ENCODE data around the gene E2F1. TPM values are rescaled to one million over a fixed set of nuclear protein-coding genes. Genes with fewer than 3 reads are reported as not detected.

The E2F1 gene
- total and polyA plus RNA-seq, 4 donors = 0.10 to 11.0 (median 0.88) TPM

DNA sequence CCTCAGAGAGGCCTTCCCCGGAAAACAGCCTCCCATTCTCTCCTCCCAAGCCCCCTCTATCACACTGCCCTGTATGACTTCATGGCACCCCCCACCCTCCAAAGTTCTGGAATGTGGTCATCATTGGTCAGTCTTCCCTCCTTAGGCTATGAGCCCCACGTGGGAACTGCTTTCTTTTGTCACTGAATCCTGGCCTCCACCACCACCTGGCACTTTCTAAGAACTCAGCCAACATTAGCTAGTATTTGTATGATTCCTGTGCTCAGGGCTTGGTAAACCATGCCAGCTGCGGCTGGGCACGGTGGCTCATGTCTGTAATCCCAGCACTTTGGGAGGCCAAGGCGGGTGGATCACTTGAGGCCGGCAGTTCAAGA, 8.4 kb upstream of the E2F1 start:
- WGBS = 90% methylated on average over 6 of the region's 6 CpGs
- H3K9me3 ChIP-seq (ENCODE audit: control insufficient read depth in 4 of 4, low read length in 3 of 4) = no peaks in the 10 kb centered on the region
- no peak overlapping the region for H3K27ac ChIP-seq (ENCODE audit: low read depth in 1 of 2, low read length in 2 of 2)
- H3K36me3 ChIP-seq (ENCODE audit: control insufficient read depth in 4 of 4, insufficient read depth in 3 of 4, low read depth in 1 of 4, low read length in 3 of 4) = no peaks in the 10 kb centered on the region
- no peaks in the 10 kb centered on the region for H3K27me3 ChIP-seq (ENCODE audit: control insufficient read depth in 4 of 4, insufficient read depth in 4 of 4, low read length in 3 of 4)
- TF ChIP-seq NR2F2 (IDR thresholded peaks at IDR 0.05) = no peak
- no peak for TF ChIP-seq JUND (IDR thresholded peaks at IDR 0.05)
- TF ChIP-seq MAX (IDR thresholded peaks at IDR 0.05) = no peak
- no peak for TF ChIP-seq YY1 (IDR thresholded peaks at IDR 0.05)
- TF ChIP-seq SP1 (IDR thresholded peaks at IDR 0.05) = no peak
- TF ChIP-seq HNF4A (conservative IDR thresholded peaks at IDR 0.05) = no peak
- no peak for TF ChIP-seq REST (IDR thresholded peaks at IDR 0.05)
- DNase-seq (ENCODE audit: low spot score) = no peak
- no peaks in the 10 kb centered on the region for H3K4me1 ChIP-seq (ENCODE audit: control insufficient read depth in 4 of 4, insufficient read depth in 4 of 4, low read length in 3 of 4)
- H3K4me3 ChIP-seq (ENCODE audit: low read depth in 1 of 3, low read length in 3 of 3) = no peak overlapping the region
- no peak overlapping the region for H3K9ac ChIP-seq (ENCODE audit: low read depth in 1 of 2, low read length in 2 of 2)

- no peak for DNase-seq (ENCODE audit: low spot score)
- WGBS = 90% methylated on average over 17 of the region's 17 CpGs
- Histone ChIP-seq H3K9ac (ENCODE audit: low read depth in 1 of 2, low read length in 2 of 2) (no peak overlapping the region), H3K4me3 (ENCODE audit: low read depth in 1 of 3, low read length in 3 of 3) (no peak overlapping the region), H3K27me3 (ENCODE audit: control insufficient read depth in 4 of 4, insufficient read depth in 4 of 4, low read length in 3 of 4) (no peaks in the 10 kb centered on the region), H3K4me1 (ENCODE audit: control insufficient read depth in 4 of 4, insufficient read depth in 4 of 4, low read length in 3 of 4) (no peaks in the 10 kb centered on the region), H3K9me3 (ENCODE audit: control insufficient read depth in 4 of 4, low read length in 3 of 4) (no peaks in the 10 kb centered on the region), H3K36me3 (ENCODE audit: control insufficient read depth in 4 of 4, insufficient read depth in 3 of 4, low read depth in 1 of 4, low read length in 3 of 4) (no peaks in the 10 kb centered on the region), H3K27ac (ENCODE audit: low read depth in 1 of 2, low read length in 2 of 2) (no peak overlapping the region)
- TF ChIP-seq RXRA (IDR thresholded peaks at IDR 0.05) = no peak
- TF ChIP-seq JUND (IDR thresholded peaks at IDR 0.05) = no peak
- TF ChIP-seq FOXA2 (IDR thresholded peaks at IDR 0.05) = no peak
- TF ChIP-seq, protein P1, sequence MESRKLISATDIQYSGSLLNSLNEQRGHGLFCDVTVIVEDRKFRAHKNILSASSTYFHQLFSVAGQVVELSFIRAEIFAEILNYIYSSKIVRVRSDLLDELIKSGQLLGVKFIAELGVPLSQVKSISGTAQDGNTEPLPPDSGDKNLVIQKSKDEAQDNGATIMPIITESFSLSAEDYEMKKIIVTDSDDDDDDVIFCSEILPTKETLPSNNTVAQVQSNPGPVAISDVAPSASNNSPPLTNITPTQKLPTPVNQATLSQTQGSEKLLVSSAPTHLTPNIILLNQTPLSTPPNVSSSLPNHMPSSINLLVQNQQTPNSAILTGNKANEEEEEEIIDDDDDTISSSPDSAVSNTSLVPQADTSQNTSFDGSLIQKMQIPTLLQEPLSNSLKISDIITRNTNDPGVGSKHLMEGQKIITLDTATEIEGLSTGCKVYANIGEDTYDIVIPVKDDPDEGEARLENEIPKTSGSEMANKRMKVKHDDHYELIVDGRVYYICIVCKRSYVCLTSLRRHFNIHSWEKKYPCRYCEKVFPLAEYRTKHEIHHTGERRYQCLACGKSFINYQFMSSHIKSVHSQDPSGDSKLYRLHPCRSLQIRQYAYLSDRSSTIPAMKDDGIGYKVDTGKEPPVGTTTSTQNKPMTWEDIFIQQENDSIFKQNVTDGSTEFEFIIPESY (IDR thresholded peaks at IDR 0.05) = no peak
- TF ChIP-seq SP1 (IDR thresholded peaks at IDR 0.05) = no peak
- no peak for TF ChIP-seq FOXA1 (IDR thresholded peaks at IDR 0.05)
- TF ChIP-seq EGR1 (IDR thresholded peaks at IDR 0.05; ENCODE audit: low read depth in 2 of 2) = no peak
- TF ChIP-seq TAF1 (conservative IDR thresholded peaks at IDR 0.05) = no peak
- no peak for TF ChIP-seq NR2F2 (IDR thresholded peaks at IDR 0.05)
- no peak for TF ChIP-seq GABPA (IDR thresholded peaks at IDR 0.05 in 1 of 2, conservative IDR thresholded peaks at IDR 0.05 in 1 of 2)
- TF ChIP-seq REST (IDR thresholded peaks at IDR 0.05) = no peak
- no peak for TF ChIP-seq MAX (IDR thresholded peaks at IDR 0.05)
- no peak for TF ChIP-seq YY1 (IDR thresholded peaks at IDR 0.05)
- no peak for TF ChIP-seq HNF4G (IDR thresholded peaks at IDR 0.05)
- TF ChIP-seq RAD21 (IDR thresholded peaks at IDR 0.05) = no peak
- no peak for TF ChIP-seq ATF3 (IDR thresholded peaks at IDR 0.05)
- TF ChIP-seq, protein P2, sequence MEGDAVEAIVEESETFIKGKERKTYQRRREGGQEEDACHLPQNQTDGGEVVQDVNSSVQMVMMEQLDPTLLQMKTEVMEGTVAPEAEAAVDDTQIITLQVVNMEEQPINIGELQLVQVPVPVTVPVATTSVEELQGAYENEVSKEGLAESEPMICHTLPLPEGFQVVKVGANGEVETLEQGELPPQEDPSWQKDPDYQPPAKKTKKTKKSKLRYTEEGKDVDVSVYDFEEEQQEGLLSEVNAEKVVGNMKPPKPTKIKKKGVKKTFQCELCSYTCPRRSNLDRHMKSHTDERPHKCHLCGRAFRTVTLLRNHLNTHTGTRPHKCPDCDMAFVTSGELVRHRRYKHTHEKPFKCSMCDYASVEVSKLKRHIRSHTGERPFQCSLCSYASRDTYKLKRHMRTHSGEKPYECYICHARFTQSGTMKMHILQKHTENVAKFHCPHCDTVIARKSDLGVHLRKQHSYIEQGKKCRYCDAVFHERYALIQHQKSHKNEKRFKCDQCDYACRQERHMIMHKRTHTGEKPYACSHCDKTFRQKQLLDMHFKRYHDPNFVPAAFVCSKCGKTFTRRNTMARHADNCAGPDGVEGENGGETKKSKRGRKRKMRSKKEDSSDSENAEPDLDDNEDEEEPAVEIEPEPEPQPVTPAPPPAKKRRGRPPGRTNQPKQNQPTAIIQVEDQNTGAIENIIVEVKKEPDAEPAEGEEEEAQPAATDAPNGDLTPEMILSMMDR (IDR thresholded peaks at IDR 0.05; ENCODE audit: low read depth, low read length, missing input control) = no peak
- no peak for TF ChIP-seq HNF4A (conservative IDR thresholded peaks at IDR 0.05)
Observed at GRCh38 chr20:33693741-33694638, 7.8 kb upstream of the E2F1 start.
